Type B pancreatic cell (in vitro differentiated cells): ENCODE data around the gene TBX21. TPM values are rescaled to one million over a fixed set of nuclear protein-coding genes. Genes with fewer than 3 reads are reported as not detected.
A peak's percentile ranks its signal among the peaks of the same experiment; 100 is the strongest.

Source experiments
- DNase-seq: peaks from one replicate; pipeline ENCODE4 v3.0.0; 2021; ENCODE audit warnings: mixed read lengths; ENCODE audit not compliant: unreplicated experiment; ENCODE audit errors: extremely low spot score
- H3K27ac Mint-ChIP-seq: 2 replicates; pipeline ENCODE4 v1.8.0; 2021; ENCODE audit warnings: mild to moderate bottlenecking, mixed read lengths
- H3K27me3 Mint-ChIP-seq: 2 replicates; pipeline ENCODE4 v1.8.0; 2021; ENCODE audit warnings: mixed read lengths
- H3K36me3 Mint-ChIP-seq: 2 replicates; pipeline ENCODE4 v1.8.0; 2021; ENCODE audit warnings: mixed read lengths
- H3K4me1 Mint-ChIP-seq: one replicate; pipeline ENCODE4 v1.8.0; 2021; ENCODE audit warnings: mixed read lengths; ENCODE audit not compliant: unreplicated experiment
- H3K4me3 Mint-ChIP-seq: 2 replicates; pipeline ENCODE4 v1.8.0; 2021; ENCODE audit warnings: mild to moderate bottlenecking, mixed read lengths
- H3K9me3 Mint-ChIP-seq: 2 replicates; pipeline ENCODE4 v1.8.0; 2021; ENCODE audit warnings: mixed read lengths
- total RNA-seq: library from RNA; stranded (reverse); gene quantifications from 2 replicates; pipeline ENCODE4 v1.2.1, GENCODE V29; 2021; ENCODE audit warnings: low replicate concordance
- TF ChIP-seq, protein P1 (sequence below): fragments of 200-600 bp; sonication (generic); conservative IDR thresholded peaks from 2 replicates; pipeline ENCODE4 v1.5.0; 2021; ENCODE audit warnings: antibody characterized with exemption, mild to moderate bottlenecking

Gene TBX21
- total RNA-seq, 1 donor from 2014 or later, result not detected

DNA sequence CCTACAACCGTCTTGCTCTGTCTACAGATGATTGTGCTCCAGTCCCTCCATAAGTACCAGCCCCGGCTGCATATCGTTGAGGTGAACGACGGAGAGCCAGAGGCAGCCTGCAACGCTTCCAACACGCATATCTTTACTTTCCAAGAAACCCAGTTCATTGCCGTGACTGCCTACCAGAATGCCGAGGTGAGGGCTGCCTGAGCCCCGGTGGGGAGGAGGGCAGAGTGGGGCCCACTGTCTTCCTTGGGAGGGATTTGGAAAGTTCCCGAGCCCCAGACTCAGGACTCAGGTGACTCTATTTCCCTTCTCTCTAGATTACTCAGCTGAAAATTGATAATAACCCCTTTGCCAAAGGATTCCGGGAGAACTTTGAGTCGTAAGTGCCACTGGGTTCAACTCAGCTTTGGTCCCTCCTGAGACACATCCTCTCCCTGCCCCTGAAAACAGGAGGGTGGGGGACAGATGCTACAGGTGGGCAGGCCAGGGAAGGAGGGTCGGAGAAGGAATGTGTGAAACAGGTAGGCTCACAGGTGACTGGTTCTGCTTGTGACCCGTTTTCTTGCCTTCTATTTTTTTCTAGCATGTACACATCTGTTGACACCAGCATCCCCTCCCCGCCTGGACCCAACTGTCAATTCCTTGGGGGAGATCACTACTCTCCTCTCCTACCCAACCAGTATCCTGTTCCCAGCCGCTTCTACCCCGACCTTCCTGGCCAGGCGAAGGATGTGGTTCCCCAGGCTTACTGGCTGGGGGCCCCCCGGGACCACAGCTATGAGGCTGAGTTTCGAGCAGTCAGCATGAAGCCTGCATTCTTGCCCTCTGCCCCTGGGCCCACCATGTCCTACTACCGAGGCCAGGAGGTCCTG, 11.4 kb downstream of the TBX21 start:
- TF ChIP-seq, protein P1, sequence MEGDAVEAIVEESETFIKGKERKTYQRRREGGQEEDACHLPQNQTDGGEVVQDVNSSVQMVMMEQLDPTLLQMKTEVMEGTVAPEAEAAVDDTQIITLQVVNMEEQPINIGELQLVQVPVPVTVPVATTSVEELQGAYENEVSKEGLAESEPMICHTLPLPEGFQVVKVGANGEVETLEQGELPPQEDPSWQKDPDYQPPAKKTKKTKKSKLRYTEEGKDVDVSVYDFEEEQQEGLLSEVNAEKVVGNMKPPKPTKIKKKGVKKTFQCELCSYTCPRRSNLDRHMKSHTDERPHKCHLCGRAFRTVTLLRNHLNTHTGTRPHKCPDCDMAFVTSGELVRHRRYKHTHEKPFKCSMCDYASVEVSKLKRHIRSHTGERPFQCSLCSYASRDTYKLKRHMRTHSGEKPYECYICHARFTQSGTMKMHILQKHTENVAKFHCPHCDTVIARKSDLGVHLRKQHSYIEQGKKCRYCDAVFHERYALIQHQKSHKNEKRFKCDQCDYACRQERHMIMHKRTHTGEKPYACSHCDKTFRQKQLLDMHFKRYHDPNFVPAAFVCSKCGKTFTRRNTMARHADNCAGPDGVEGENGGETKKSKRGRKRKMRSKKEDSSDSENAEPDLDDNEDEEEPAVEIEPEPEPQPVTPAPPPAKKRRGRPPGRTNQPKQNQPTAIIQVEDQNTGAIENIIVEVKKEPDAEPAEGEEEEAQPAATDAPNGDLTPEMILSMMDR, result no peak
- Mint-ChIP-seq H3K27me3 (peaks cover 74% of the 10 kb centered on the region), H3K9me3 (no peaks in the 10 kb centered on the region), H3K4me3 (no peak overlapping the region), H3K4me1 (no peaks in the 10 kb centered on the region), H3K27ac (no peak overlapping the region), H3K36me3 (no peaks in the 10 kb centered on the region)
- DNase-seq, result peak; percentile 43

DNA sequence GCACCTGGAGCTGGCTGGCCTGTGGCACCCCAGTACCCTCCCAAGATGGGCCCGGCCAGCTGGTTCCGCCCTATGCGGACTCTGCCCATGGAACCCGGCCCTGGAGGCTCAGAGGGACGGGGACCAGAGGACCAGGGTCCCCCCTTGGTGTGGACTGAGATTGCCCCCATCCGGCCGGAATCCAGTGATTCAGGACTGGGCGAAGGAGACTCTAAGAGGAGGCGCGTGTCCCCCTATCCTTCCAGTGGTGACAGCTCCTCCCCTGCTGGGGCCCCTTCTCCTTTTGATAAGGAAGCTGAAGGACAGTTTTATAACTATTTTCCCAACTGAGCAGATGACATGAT, 12.0 kb downstream of the TBX21 start:
- H3K9me3 Mint-ChIP-seq, result no peaks in the 10 kb centered on the region
- no peak overlapping the region for H3K4me3 Mint-ChIP-seq
- peaks cover 80% of the 10 kb centered on the region for H3K27me3 Mint-ChIP-seq
- TF ChIP-seq, protein P1, result no peak
- DNase-seq, result peak; percentile 67
- no peak overlapping the region for H3K27ac Mint-ChIP-seq
- no peaks in the 10 kb centered on the region for H3K36me3 Mint-ChIP-seq
- H3K4me1 Mint-ChIP-seq, result no peaks in the 10 kb centered on the region

DNA sequence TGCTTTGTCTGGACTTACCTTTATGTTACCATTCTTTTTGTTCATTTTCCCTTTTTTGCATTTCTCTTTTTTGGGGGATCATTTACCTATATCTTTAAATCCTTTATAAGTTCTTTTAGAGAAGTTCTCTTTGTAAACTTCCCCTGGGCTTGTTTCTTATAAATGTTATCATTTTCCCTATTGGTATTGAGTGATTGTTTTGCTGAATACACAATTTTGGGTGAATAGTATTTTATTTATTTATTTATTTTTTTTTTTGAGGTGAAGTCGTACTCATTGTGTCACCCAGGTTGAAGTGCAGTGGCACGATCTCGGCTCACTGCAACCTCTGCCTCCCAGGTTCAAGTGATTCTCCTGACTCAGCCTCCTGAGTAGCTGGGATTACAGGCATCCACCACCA, 18.4 kb downstream of the TBX21 start:
- no peaks in the 10 kb centered on the region for H3K9me3 Mint-ChIP-seq
- H3K27me3 Mint-ChIP-seq, result peaks cover 67% of the 10 kb centered on the region
- H3K4me3 Mint-ChIP-seq, result no peak overlapping the region
- no peaks in the 10 kb centered on the region for H3K4me1 Mint-ChIP-seq
- TF ChIP-seq, protein P1, result no peak
- no peak for DNase-seq
- H3K36me3 Mint-ChIP-seq, result no peaks in the 10 kb centered on the region
- H3K27ac Mint-ChIP-seq, result no peak overlapping the region

DNA sequence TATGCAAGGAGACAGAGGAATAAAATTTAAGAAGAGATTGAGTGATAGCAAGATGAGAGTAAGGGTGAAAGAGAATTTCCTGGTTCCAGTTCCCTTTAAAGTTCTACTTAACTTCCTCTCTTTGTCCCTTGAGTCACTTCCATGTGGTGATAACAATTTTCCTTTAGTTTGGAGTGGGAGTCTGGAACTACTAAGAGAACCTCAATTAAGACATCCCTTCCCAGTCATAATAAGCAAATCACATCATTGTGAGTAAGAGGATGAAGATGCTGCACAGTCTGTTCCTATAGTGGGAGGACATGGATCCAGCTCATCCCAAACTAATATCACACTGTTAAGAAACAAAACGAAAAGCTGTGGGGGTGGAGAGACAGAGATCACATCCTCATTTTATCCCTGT, 24.4 kb downstream of the TBX21 start:
- DNase-seq, result no peak
- Mint-ChIP-seq H3K27ac (no peak overlapping the region), H3K4me3 (no peak overlapping the region)

DNA sequence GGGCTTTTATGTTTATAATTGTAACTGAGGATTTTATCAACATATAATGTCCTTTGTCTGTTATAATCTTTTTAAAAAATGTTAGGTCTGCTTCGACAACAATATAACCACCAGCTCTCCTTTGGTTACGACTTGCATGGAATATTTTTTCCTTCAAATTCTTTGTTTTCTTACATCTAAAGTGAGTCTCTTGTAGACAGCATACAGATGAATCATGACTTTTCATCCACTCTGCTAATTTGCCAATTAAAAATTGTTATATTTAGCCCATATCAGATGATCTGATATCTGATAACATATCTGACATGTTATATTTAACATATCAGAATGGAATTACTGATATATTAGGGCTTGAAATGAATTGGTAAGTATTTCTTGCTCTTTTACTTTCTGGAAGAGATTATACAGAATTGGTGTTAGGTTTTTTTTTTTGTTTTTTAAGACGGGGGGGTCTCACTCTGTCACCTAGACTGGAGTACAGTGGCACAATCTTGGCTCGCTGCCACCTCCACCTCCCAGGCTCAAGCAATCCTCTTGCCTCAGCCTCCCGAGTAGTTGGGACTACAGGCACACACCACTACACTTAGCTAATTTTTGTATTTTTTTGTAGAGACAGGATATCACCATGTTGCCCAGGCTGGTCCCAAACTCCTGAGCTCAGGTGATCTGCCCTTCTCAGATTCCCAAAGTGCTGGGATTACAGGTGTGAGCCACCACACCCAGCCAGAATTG, 27.5 kb downstream of the TBX21 start:
- Mint-ChIP-seq H3K9me3 (no peaks in the 10 kb centered on the region), H3K27ac (no peak overlapping the region), H3K4me3 (no peak overlapping the region), H3K4me1 (no peaks in the 10 kb centered on the region), H3K36me3 (no peaks in the 10 kb centered on the region), H3K27me3 (peaks cover 51% of the 10 kb centered on the region)
- TF ChIP-seq, protein P1, result no peak
- no peak for DNase-seq

More for the DNA sequence above, 24.4 kb downstream of the TBX21 start:
- Mint-ChIP-seq H3K36me3 (no peaks in the 10 kb centered on the region), H3K4me1 (no peaks in the 10 kb centered on the region), H3K27me3 (peaks cover 60% of the 10 kb centered on the region), H3K9me3 (no peaks in the 10 kb centered on the region)
- TF ChIP-seq, protein P1, result no peak
